Vagina (tissue), 2 donors: Measurements from ENCODE around the gene ATP2B2.

Source experiments
- POLR2A ChIP-seq, 2 donors: fragments of 450-650 bp; IDR thresholded peaks; one replicate each; pipeline ENCODE4 v1.6.1; 2017; ENCODE audit warnings: antibody characterized with exemption in 2 of 2, mild to moderate bottlenecking in 2 of 2, moderate library complexity in 2 of 2
- POLR2AphosphoS5 ChIP-seq, 2 donors: sonication (generic); formaldehyde crosslinking; IDR thresholded peaks; one replicate each; pipeline ENCODE4 v1.9.0; 2017; ENCODE audit warnings: antibody characterized with exemption in 2 of 2, mild to moderate bottlenecking in 2 of 2, low read depth in 1 of 2; ENCODE audit not compliant: insufficient read depth in 1 of 2
- TF ChIP-seq, protein P1 (sequence below), 3 experiments: fragments of 450-650 bp in 2 of 3; fragments of 200-600 bp in 1 of 3; sonication (generic) in 1 of 3; IDR thresholded peaks; one replicate each; pipeline ENCODE4 v1.5.1; 2017 to 2019; ENCODE audit warnings: antibody characterized with exemption in 3 of 3, mild to moderate bottlenecking in 2 of 3, moderate library complexity in 2 of 3

DNA sequence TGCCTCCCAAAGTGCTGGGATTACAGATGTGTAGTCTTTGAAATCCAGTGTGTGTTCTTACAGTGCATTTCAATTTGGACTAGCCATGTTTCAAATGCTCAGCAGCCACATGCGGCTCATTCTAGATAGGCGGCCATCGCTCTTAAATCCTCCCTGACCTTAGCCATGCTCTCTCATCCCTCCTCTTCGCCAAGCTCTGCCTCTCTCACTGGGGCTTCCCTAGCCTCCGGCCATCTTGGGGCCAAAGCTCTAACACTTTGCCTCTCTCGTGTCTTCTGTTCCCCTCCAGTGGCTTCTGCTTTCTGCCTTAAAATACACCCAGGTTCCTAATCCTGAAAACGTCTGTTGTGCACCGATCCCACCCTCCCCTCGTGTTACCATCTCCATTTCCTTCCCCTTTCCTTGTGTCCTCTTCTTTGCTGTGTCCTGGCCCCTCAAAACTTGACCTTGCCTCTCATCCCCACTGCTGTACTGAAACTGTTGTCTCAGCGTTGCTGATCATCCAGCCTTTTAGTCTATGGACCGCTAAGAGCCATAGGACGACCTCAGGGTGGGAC, 211.3 kb downstream of the ATP2B2 start:
- TF ChIP-seq, protein P1, sequence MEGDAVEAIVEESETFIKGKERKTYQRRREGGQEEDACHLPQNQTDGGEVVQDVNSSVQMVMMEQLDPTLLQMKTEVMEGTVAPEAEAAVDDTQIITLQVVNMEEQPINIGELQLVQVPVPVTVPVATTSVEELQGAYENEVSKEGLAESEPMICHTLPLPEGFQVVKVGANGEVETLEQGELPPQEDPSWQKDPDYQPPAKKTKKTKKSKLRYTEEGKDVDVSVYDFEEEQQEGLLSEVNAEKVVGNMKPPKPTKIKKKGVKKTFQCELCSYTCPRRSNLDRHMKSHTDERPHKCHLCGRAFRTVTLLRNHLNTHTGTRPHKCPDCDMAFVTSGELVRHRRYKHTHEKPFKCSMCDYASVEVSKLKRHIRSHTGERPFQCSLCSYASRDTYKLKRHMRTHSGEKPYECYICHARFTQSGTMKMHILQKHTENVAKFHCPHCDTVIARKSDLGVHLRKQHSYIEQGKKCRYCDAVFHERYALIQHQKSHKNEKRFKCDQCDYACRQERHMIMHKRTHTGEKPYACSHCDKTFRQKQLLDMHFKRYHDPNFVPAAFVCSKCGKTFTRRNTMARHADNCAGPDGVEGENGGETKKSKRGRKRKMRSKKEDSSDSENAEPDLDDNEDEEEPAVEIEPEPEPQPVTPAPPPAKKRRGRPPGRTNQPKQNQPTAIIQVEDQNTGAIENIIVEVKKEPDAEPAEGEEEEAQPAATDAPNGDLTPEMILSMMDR (IDR thresholded peaks at IDR 0.05) = no peak
- TF ChIP-seq POLR2A (IDR thresholded peaks at IDR 0.05) = no peak
- no peak for TF ChIP-seq POLR2AphosphoS5 (IDR thresholded peaks at IDR 0.05; ENCODE audit: insufficient read depth in 1 of 2, low read depth in 1 of 2)
